NCI-H69 (cell line): ENCODE results near the gene RFNG.

Experiments used
- DNase-seq: peaks from one replicate; lab custom pipeline; 2025; lab: John Stamatoyannopoulos, UW

Gene RFNG

DNA sequence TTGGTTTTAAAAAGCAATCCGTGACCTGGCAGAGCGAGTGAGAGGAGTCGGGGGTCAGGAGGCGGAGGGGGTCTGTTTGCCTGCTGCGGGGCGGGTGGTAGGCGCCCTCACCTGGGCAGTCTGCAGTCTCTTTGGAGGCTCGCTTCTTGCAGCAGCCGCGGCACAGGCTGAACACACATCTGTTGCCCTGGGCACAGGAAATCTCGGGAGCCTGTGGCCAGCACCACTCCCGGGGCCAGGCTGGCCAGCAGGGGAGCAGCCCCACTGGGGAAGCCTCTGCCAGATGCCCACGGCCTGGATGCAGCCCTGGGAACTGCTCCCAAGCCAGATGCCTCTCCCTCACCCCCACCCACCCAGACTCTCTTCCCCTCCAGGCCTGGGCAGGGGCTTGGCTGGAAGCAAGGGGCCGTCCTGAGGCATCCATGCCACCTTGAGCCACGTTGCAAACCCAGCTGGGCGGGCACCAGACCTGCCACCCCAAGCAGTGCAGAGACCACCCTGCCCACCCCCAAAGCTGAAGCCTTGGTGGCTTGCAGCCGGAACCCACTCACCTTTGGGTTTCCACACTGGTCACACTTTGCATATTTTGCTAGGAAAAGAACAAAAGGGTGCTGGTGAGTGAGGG lies 6.7 kb upstream of the RFNG start:
- DNase-seq: no peak

DNA sequence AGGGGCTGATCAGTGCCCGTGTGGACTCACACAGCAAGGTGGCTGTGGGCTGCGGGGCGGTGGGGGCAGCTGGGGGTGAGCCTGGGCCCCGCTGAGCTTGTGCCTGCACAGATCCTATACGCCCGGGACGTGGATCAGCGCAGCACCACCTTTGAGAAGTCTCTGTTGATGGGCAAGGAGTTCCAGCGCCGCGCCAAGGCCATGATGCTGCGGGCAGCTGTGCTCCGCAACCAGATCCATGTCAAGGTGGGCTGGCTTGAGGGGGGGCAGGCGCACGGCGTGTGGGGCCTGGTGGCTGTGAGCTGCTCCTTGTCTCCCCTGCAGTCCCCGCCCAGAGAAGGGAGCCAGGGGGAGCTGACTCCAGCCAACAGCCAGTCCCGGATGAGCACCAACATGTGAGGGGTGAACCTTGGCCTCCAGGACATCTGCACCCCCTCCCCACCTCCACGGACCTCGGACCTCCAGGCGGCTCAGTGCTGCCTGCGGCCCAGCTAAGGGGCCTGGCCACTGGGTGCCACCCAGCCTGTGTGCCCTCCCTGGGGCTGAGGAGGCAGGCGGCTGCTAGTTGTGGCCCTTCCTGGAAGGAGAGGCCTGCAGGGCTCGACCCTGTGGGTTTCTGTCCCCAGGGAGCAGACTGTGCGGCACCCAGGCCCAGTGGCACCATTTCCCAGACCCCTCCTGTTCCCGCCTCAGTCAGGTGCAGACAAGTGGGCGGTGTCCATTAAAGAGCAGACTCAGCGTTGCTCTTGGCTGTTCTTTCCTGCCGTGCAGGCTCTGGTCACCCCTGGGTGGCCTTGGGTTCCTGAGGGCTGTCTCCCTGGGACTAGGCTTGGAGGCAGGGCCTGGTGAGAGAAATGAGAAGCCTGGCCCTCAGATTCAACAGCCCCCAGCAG lies 5.4 kb upstream of the RFNG start:
- no peak for DNase-seq

GRCh38 chr17:82055965-82056728 lies 4.5 kb upstream of the RFNG start:
- DNase-seq: no peak

- DNase-seq: peak; percentile 55
Observed at GRCh38 chr17:82055023-82055964, 3.7 kb upstream of the RFNG start.

GRCh38 chr17:82054351-82055022 lies 2.9 kb upstream of the RFNG start:
- no peak for DNase-seq

GRCh38 chr17:82053556-82054263 lies 2.1 kb upstream of the RFNG start:
- DNase-seq: no peak

- no peak for DNase-seq
Observed at GRCh38 chr17:82053130-82053529, 1.5 kb upstream of the RFNG start.

GRCh38 chr17:82052638-82053059 lies 1.0 kb upstream of the RFNG start:
- DNase-seq: no peak

DNA sequence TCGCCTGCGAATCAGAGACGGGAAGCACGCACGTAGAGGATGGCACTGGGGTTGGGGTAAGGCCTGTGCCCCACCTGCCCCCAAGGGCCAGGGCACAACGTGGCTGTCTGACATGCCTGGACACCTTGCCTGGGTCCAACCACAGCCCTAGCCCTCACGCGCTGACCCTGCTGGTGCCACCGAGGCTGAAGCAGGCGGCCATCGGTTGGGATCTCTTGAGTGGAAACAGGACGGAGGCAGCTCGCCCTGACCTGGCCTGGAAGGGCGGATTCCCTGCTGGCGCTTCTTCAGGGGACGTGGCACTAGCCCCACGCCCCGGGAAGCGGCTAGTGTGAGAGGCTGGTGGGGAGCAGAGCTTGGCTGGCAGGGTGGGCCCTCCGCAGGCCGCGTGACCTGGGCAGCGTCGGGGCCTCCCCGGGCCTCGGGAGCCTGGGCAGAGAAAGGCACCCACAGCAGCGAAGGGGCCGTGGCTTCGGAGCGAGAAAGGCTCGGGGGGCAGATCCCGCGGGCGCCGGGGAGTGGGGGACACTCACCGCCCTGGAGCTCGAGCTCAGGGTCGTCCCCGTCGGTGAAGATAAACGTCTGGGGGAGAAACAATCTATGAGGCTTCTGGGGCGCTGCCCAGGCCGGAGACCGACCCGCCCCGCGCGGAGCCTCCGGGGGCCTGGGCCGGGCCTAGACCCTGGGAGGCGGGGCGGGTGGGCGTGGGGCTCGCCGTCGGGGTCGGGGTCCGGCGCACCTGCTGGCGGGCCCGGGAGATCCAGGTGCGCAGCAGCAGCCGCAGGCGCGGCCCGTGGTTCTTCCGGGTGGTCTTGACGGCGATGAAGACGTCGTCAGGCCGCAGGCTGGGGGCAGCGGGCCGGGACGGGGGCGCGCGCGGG lies 610 bp downstream of the RFNG start:
- DNase-seq: no peak

GRCh38 chr17:82050152-82050760 lies 1.4 kb downstream of the RFNG start:
- DNase-seq: no peak

- DNase-seq: no peak
Observed at GRCh38 chr17:82049521-82049971, 2.1 kb downstream of the RFNG start.

- DNase-seq: no peak
Observed at GRCh38 chr17:82049106-82049505, 2.5 kb downstream of the RFNG start.

GRCh38 chr17:82048571-82048971 lies 3.0 kb downstream of the RFNG start:
- DNase-seq: no peak

DNA sequence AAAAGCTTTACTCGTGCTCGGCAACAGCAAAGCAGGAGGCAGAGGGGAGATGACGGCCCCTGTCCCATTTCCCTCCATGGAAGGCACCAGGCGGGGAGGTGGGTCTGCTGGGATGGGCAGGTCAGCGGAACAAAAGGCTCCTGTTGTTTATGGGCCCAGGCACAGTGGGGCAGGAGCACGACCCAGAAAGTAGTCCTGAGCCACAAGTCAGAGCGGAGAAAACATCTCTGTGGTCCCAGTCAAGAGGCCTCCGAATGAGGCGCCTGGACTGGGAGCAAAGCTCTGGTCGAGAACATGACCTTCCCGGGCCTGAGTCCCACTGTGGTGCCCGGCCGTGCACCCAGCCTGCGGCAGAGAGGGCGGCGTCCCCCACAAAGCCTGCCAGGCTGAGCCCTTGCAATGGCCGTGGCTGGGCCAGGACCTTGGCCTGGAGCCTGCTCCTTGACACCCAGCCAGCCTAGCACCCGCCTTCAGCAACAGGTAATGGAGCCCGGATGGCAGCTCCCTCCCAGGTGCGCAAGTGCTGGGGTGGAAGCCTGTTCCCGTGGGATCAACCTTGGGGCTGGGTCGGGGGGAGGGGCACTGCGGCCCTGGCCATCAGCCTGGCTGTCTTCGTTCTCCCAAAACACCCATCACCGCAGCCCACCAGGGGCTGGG lies 3.6 kb downstream of the RFNG start:
- no peak for DNase-seq

DNA sequence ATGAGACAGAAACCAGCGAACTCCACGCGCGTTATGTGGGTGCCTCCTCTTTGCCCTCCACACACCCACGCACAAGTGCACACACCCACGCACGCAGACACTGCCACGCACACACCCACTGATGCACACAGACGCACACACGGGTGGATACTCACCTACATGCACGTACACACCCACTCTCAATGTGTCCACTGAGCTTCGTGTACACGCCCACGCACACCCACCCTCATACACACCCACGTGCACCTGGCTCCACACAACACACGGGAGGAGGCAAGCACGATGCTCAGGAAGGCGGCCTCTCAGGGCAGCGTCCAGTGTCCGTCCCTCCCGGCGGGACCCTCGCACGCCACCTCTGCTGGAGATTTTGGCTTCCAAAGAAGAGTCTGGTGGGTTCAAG lies 4.2 kb downstream of the RFNG start:
- no peak for DNase-seq

GRCh38 chr17:82046903-82047302 lies 4.7 kb downstream of the RFNG start:
- no peak for DNase-seq

DNA sequence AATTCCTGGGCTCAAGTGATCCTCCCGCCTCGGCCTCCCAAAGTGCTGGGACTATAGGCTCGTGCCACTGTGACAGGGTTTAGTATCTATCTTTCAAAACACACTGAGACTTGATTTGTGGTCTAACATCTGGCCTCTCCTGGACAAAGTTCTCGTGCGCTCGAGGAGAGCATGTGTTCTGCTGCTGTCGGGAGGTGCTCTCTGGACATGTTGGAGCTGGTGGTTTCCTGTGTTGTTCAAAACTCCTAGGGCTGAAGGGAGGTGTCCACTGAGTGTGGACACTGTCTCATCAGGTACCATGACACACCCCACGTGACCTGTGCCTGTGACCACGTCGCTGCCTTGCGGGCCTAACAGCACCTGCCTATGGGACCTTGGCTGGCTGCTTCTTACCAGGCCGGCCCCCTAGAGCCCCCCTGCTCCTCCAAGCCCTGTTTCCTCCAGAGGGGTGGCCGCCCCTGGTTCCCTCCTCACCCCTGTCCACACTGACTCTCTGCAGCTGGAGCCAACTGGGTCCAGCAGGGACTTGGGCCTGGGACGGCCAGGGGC lies 5.6 kb downstream of the RFNG start:
- no peak for DNase-seq

GRCh38 chr17:82043507-82043906 lies 8.1 kb downstream of the RFNG start:
- no peak for DNase-seq
